ENCODE measurements around the gene RAD51B.
A peak's percentile ranks its signal among the peaks of the same experiment; 100 is the strongest.

RAD51B gene

DNA sequence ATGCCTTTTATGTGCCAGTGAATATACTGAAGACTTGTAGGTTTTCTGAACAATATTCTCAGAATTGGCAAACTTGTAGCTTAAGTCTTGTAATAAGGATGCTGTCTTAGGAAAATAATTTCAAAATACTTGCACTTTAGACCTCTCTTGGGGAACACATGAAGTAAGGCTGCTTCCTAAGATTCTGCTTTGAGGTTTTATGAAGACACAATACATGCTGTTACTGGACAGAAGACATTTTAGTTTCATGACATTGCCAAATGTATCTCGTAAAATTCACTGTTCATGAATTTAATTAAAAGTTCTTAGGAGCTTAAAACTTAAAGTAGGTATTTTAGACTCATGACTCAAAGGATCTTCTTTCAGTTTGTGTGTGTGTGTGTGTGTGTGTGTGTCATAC, 80.7 kb downstream of the RAD51B start:
- DNase-seq (ENCODE audit: low read depth), result no peak

DNA sequence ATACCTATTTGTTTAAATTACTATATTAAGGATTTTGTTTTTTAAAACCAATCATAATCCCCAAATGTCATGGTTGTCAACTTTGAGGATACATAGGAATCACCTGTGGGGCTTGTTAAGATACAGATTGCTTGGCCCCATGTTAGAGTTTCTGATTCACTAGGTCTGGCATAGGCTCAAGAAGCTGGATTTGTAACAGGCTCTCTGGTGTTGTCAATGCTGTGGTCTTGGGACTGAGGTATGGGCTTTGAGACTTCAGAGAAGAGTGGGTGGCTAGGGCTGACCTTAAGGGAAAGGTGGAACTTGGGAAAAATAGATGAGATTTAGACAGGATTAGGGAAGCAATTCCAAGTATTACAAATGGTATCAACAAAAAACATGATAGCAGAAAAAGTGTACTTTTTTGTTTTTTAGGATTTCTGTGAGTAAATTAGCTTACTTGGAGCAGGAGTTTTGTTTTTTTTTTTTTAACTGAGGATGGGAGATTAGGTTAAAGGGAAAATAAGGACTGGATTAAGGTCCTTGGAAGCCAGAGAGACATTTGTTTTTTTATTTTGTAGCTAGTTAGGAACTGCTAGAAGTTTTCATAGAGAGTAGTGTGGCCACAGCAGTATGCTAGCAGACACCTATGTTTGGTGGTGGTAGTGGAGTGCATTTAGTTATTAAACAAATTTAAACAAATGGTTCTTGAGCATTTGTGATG, 88.6 kb downstream of the RAD51B start:
- DNase-seq (ENCODE audit: low read depth), result peak; percentile 5

DNA sequence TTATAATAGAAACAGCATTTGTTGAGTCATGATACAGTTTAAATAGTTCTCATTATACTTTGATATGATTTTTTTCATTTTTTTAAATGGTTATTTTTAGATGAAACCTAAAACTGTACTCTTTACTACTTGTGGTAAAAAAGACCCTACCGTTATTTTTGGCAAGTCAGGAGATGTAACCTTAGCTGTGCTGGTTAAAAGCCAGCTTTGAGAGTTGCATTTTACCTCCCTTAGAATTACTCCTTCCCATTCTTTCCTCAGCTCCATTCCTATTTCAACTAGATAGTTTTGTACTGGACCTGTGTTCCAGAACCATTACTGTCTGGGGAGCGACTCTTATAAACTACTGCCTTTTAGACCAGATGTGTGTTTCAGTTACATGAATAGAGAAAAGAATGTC, 92.0 kb downstream of the RAD51B start:
- no peak for DNase-seq (ENCODE audit: low read depth)

DNA sequence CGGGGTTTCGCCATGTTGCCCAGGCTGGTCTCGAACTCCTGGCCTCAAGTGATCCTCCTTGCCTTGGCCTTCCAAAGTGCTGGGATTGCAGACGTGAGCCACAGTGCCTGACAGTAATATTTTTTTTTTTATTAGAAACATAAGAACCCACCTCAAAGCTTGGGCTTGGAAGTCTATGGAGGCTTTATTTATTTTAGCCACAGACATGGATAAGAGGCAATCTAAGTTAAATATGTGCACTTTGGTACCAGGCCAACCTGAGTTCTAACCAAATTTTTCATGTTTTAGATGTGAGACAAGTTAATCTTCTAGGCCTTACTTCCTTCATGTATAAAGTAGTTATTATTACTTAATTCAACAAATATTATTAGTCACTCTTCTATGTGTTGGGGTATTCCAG, 96.9 kb downstream of the RAD51B start:
- DNase-seq (ENCODE audit: low read depth), result no peak

DNA sequence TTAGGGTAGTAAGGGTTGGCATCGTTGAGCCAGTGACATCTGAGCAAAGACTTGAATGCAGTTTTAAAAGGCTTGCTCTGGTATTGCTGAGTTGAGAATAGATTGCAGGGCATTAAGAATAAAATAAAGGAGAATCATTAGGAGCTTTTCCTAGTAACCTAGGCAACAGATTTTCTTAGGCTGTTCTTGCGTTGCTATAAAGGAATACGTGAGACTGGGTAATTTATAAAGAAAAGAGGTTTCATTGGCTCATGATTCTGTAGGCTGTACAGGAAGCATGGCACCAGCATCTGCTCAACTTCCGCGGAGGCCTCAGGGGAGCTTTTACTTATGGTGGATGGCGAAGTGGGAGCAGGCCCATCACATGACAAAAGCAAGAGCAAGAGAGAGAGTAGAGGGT, 97.4 kb downstream of the RAD51B start:
- no peak for DNase-seq (ENCODE audit: low read depth)

DNA sequence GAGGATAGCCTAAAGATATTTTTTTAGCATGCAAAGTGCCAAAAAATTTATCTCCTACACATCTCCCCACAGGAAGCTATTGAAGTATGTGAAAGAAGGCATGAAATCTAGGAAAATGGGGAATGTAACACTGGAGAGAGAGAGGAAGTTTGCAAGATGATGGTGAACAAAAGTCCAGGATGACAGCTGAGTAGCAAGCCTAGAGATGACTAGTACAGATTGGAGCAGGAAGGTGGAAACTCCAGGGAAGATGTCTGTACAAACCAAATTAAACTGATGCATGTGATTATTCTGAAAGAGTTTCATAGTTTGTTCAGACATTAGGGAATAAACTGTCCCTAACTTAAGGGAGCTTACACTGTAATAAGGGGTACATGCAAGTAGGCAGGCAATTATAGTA, 99.3 kb downstream of the RAD51B start:
- DNase-seq (ENCODE audit: low read depth), result no peak

DNA sequence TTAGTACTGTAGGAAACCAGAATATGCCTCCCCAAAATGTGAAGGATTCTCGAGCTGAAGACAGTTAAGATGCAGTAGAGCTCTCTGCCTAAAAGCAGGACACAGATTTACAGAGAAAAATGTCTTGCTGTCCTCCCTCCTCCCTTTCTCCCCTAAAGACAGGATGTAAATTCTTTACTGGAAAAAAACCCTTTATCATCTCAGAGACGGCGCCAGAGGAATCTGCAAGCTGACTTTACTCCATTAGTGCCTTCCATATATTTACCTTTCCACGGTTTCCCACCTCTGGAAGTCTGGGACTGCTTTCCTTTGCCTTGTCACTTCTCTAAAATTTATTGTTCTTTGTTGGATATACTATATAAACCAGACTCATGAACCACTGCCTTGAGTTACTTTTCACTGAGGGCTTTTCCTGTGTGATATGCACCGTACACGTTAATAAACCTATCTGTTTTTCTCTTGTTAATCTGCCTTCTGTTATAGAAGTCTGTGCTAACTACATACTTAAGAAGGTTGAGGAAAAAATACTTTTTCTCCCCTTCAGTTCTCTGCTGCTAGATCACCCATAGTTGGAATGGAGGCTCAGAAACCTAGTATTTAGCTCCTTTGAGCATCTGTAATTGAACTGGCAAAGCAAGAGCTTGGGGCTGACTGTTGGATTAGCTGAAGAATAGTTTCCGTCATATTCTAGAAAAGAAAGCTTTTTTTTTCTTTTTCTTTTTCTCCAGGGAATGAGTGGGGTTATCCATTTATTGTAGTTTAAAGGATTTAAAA, 99.9 kb downstream of the RAD51B start:
- DNase-seq (ENCODE audit: low read depth), result no peak

DNA sequence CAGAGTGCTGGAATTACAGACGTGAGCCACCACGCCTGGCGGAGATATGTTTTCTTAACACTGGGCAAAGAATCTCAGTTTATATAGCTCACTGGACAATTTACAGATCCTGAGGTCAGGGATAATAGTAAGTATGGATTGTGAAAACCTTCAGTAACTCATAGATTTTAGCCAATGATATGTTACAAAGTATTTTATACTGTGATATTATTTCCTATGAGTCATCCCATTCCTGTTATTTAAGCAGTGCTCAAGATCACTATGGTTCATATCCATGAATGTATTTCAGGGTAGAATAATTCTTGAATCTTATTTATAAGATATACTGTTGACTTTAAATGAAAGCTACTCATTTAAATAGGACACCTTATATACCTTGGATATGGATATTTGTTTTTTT, 107.2 kb downstream of the RAD51B start:
- DNase-seq (ENCODE audit: low read depth), result no peak

DNA sequence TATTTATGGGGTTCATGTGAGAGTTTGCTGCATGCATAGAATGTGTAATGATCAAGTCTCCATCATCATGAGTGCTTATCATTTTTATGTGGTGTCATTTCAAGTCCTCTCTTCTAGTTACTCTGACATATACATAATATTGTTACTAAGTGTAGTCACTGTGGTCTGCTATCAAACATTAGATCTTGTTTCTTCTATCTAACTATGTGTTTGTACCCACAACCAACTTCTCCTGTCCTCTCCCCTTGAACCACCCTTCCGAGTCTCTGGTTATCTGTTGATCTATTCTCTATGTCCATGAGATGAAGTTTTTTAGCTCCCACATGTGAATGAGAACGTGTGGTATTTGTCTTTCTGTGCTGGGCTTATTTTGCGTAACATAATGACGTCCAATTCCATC, 107.7 kb downstream of the RAD51B start:
- no peak for DNase-seq (ENCODE audit: low read depth)

DNA sequence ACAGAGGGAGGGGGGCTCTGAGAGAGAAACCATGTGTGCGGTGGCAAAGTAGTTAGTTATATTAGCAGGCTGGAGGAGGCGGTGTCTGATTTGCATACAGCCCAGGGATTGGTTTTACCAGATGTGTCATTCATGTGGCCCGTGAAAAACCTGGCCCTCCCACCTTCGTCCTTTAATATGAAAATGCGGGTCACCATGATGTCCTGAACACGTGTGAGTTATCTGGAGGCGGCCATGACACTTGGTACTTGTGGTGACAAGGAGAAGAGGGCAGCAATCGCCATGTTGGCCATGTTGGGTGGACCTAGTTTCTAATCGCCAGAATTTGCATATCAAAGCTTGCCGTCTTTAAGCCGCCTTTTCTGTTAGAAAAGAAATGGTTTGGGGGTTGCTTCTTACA, 108.8 kb downstream of the RAD51B start:
- no peak for DNase-seq (ENCODE audit: low read depth)

DNA sequence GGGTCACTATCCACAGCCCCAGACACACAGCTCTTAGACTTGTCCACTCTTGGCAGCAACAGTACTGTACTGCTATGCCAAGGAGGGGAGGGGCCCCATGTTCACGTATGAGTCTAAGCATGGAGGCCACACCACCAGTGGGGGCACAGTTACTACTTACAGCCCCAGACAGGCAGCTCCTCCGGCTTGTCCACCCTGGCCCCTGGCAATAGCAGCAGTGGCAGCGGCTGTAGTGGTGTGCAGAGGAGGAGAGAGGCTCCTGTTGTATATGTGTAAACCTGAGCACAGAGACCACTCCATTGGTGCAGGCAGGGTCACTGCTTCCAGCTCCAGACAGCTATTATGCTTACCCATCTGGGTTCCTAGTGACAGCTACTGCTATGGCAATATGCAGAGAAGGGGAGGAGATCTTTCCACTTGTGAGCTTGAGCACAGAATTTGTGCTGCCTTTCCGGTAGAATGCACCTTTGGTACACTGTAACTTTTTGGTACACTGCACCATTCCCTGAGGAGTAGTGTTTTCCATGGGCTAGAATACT, 113.2 kb downstream of the RAD51B start:
- DNase-seq (ENCODE audit: low read depth), result no peak

DNA sequence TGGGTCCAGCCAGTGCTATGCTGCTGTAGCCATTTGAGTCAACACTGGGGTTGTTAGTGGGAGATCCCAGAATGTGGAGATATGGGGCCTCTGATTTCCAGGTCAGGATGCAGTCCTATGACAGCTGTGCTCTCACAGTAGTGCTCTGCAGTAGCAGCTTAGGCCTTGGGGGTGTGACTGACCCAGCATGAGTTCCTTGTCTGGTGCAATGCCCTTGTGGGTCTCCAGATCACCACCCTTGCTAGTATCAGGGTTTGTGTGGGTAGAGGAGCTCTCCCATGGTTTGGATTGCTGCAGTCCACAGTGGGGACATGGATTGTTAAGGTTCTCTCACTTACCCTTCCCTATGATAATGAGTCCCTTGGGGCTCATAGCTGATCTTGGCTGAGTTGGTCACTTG, 113.7 kb downstream of the RAD51B start:
- no peak for DNase-seq (ENCODE audit: low read depth)

DNA sequence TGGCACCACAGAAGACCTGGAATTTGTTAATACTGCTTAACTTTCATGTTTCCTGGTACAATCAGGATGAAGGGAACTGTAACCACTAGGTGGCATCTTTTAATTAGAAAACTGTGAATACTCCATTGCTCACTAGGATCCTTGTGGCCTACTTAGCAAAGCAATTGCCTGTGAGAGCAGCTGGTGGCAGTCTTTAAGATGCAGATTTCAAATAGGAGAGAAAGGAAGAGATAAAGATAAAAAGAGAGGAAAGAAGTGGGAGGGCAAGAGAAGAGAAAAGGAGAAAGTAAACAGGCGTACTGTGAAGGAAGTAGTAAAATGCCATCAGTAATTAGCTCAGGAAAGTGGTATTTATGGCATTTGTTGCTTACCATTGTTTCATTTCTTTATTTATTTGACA, 114.5 kb downstream of the RAD51B start:
- DNase-seq (ENCODE audit: low read depth), result peak; percentile 55

DNA sequence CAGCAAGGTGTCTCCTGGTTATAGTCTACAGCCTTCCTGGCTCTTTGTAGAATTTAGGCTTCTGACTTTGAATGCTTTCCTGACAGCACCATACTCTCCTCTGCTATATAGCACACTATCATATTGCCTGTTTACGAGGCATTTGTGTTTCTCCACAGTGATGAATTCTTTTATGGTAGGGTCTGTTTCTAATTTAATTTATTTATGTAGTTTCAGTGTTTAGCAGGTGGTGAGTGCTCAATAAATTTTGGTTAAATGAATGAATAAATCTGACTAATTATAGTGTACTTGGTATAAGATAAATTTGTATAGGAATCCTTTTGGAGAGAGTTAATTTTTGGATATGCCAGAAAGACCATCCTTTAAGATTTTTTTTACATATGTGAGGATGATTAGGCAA, 115.3 kb downstream of the RAD51B start:
- DNase-seq (ENCODE audit: low read depth), result no peak

DNA sequence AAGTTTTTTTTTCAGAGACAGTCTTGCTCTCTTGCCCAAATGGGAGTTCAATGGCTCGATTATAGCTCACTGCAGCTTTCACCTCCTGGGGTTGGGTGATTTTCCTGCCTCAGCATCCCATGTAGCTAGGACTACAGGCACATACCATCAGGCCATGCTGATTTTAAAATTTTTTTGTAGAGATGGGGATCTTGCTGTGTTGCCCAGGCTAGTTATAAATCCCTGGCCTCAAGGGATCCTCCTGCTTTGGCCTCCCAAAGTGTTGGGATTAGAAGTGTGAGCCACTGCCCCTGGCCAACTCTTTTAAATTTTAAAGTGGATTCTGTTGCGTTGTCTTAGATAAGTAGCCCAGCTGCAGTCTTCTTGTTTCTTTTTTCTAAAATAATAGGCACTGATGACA, 115.8 kb downstream of the RAD51B start:
- no peak for DNase-seq (ENCODE audit: low read depth)

DNA sequence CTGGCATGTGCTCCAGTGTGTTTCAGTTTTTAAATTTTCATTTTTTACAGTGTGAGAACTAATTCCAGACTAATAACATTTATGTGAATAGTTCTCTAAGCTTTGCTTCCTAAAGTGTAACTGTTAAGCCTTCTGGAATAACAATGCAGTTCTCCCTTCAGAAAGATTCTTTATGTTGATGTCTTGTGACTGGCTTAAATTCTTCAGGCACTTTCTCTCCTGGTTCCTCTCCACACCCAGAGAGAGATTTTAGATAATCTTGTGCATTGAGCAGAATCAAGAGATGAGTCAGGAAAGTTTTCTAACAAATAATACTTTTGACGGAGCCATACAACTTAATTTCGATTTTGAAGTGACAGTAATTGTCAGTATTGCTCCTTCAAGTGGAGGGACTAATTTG, 118.5 kb downstream of the RAD51B start:
- no peak for DNase-seq (ENCODE audit: low read depth)

DNA sequence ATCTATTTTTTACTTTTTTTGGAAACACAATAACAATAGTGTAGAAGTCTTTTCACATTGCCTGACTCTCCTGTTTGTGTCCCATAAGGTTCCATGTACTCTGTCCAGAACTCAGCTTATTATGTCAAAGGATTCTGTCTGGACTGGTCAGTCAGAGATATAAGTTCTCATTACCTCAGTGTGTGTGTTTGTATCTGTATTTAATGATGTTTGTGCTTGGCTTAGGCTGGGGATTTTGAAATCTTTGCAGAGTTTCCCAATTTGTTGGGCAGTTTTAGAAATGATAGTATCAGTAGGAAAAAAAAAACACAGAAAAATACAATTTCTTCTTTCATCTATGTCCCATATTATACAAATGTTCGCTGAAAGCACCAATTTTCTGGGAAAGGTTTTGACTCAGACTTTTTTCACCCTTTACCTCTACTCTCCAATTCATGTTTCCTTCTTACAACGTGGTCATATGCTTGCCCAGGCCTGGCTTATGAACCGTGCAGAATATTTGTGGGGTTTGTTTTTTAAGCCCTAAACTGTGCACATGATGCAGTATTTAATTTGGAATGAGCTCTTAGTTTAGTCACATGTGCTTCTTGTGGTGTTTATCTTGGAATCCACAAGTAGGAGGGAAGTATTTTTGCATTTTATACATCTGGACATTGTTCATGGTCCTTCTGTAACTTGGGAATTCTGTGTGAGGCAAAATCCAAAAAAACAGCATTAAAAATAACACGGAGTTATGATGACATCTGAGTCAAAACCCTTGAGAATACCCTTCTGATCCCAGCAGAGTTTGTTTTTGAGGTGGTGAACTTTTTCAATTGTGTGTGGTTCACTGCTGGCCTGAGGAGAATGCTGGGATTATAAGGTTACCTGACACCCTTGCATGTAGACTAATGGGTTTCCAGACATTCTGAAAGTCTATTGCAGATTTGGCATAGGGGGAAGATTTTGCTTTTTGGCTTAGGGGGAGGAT, 121.2 kb downstream of the RAD51B start:
- no peak for DNase-seq (ENCODE audit: low read depth)

DNA sequence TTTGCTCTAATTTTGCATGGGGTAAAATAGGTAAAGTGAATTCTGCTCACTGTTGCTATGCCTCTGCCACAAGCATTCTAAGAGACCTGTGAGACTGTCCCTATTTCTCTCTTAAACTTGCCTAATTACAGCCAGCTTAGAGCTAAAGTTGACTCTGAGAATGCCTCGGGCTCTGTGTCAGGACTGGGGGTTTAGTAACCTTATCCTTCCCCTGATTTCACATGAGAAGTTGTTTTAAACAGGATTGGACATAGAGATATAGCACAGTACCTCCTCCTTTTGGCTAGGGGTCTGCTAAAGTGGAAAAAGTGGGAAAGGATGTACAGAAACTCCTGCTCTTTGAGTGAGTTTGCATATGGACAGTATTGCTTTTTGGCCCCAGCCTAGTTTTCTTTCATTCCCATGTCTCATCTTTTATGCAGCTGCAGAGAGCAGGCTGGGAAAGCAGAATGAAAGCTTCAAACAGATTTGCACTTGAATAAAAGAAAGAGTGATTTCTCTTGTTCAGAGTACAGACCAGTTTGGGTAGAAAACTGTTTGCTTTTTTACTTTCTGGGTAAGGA, 122.0 kb downstream of the RAD51B start:
- no peak for DNase-seq (ENCODE audit: low read depth)

DNA sequence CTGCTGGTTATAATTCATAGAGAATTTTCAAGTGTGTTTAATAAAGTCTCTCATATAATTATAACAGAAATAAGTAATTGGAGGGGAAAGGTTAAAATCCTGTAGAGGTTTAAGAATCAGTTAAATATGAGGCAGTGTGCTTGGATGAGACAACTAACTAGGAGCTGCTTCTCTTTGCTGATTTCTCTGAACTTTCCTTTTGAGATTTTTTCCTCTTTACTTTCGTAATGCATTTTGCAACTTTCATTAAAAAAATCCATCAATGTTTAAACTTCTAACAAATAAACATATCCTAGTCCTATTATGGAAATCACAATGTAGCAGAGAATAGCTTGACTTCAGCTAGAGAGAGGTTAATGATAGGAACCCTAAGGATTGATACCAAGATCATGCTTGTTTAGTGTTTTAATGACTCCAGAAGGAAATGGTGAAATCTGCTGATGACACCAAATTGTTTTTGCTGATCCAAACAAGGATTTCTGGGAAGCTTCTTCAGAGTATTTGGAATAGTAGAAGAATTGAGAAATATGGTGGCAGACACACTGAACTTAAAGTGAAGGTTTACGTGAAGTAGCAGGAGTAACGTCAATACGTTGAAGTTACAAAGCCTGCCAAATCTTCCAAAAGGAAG, 122.6 kb downstream of the RAD51B start:
- no peak for DNase-seq (ENCODE audit: low read depth)

DNA sequence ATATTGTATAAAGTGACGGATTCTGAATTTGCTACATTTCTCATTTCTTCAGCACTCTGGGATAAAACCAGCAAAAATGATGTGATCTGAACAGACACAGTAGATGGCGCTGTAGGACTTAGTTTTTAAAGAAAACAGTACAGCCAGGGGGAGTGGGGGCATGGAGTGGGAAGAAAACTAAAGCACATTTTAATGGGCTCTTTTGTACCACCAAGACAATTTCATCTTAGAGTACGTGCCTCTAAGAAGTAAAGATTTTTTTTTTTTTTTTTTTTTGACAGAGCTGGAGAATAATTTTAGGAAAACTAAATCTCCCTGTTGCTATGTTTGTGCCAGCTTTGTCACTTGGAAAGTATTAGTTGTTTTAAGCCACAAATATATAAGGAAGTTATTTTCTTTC, 124.4 kb downstream of the RAD51B start:
- peak; percentile 62 for DNase-seq (ENCODE audit: low read depth)

DNA sequence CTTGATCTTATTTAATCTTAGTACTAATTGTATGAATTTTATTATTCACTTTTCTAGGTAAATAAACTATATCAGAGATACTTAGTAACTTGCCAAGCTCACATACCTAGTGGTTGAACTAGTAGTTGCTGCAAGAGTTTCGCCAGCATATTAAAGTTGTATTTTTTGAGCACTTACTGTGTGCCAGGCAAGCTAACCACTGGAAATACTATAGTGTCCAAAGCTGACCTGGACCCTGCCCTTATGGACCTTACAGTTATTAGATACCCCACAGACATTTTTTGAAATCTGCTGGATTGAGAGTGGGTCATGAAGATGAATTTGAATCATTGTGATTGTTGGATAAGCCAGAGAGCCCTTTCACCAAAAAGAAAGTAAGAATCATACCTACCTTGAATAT, 125.0 kb downstream of the RAD51B start:
- no peak for DNase-seq (ENCODE audit: low read depth)

DNA sequence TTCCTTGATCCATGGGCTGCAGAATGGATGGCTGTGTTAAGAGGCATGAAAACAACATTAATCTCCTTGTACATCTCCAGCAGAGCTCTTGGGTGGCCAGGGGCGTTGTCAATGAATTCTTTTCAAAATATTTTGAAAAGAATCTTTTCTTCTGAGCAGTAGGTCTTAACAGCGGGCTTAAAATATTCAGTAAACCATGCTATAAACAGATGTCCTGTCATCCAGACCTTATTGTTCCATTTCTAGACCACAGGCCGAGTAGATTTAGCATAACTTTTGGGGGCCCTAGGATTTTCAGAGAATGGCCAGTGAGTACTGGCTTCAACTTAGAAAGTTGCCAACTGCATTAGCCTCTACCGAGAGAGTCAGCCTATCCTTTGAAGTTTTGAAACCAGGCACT, 130.2 kb downstream of the RAD51B start:
- no peak for DNase-seq (ENCODE audit: low read depth)
